Activated naive CD8-positive, alpha-beta T cell treated with anti-CD3 and anti-CD28 coated beads, Interleukin-2, amount 50 U/mL, for 16 hours (primary cell): ENCODE results near the gene CXCL6.

Experiments used
- DNase-seq: peaks from one replicate; pipeline ENCODE4 v3.0.0-alpha.2; 2020; ENCODE audit warnings: low read depth, low spot score

The CXCL6 gene

DNA sequence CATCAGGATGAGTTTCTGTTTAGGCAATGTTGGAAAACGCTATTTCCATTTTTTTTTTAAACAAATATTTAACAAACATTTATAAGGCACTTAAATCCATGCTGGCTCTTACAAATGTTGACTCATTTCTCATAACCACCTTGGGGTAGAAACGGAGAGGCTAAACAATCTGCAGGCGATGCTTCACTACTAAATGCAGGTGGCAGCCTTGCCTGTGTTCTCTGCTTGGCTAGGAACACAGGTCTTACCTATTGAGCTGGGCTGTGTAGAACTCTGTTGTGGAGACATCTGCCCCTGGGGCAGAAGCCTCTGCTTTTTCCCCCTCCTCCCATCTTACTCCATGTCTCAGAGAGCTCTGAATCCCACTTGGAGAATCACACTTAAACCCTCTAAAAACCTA is 31.3 kb downstream of the CXCL6 start:
- DNase-seq = no peak

DNA sequence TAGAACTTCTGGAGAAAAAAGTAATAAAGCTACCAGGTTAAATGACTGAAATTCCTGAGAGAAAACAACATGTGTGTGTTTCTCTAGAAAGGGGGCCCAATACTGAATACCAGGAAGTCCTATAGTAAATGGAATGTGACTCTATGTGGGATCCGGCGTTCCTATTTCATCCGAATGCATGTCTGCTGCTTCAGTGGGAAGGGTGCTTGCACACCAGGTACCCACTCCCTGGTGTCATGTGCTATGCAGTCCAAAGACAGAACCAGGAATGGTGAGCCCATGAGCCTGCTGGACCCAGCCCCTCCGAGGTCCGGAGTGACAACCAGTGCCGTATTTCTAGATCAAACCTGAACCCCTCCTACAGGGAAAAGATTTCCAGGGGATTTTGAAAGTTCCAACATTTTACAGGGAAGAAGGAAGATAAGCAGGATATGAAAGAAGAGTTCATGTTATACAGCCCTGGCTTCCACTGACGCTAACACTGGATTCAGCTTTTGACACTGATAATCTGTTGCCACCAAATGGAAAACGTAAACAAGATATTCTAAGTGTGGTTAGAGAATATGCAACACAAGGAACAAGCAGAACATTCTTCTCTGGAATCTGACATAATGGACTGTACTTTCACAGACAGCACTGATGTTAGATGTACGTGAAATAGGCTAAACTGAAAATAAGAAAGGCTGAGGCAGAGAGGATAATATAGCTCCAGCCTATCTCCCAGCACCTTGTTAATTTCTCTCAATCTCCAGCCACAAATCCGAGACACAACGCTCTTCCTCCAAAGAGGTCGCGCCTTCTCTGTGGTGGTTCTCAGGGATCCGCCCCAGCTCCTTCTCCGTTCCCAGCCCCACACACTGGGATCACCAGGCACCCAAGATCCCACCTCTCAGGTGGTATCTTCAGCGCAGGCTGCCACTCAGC is 32.0 kb downstream of the CXCL6 start:
- DNase-seq = no peak

DNA sequence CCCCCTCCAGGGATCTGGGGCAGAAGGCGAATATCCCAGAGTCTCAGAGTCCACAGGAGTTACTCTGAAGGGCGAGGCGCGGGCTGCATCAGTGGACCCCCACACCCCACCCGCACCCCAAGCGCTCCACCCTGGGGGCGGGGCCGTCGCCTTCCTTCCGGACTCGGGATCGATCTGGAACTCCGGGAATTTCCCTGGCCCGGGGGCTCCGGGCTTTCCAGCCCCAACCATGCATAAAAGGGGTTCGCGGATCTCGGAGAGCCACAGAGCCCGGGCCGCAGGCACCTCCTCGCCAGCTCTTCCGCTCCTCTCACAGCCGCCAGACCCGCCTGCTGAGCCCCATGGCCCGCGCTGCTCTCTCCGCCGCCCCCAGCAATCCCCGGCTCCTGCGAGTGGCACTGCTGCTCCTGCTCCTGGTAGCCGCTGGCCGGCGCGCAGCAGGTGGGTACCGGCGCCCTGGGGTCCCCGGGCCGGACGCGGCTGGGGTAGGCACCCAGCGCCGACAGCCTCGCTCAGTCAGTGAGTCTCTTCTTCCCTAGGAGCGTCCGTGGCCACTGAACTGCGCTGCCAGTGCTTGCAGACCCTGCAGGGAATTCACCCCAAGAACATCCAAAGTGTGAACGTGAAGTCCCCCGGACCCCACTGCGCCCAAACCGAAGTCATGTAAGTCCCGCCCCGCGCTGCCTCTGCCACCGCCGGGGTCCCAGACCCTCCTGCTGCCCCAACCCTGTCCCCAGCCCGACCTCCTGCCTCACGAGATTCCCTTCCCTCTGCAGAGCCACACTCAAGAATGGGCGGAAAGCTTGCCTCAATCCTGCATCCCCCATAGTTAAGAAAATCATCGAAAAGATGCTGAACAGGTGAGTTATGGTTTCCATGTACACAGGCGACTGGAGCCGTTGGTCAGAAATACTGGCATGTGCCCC is 32.9 kb downstream of the CXCL6 start, which contains the start of gene CXCL1:
TSS of gene CXCL1 (plus strand) at position 264 of the 926 bp plus-strand sequence. CDS start at position 342, 78 bp downstream.
- no peak for DNase-seq

DNA sequence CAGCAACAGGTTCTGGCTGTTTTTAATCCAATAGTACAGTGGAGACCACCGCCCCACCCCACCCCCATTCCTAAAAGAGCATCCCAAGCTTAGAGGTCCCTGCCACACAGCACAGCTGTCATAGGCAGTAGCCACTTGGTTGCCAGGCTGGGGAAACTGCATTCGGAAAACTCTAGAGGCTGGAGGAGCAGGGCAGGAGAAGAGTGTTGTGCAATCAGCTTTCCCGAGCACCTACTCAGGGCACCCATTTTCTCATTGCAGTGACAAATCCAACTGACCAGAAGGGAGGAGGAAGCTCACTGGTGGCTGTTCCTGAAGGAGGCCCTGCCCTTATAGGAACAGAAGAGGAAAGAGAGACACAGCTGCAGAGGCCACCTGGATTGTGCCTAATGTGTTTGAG is 33.8 kb downstream of the CXCL6 start:
- no peak for DNase-seq

DNA sequence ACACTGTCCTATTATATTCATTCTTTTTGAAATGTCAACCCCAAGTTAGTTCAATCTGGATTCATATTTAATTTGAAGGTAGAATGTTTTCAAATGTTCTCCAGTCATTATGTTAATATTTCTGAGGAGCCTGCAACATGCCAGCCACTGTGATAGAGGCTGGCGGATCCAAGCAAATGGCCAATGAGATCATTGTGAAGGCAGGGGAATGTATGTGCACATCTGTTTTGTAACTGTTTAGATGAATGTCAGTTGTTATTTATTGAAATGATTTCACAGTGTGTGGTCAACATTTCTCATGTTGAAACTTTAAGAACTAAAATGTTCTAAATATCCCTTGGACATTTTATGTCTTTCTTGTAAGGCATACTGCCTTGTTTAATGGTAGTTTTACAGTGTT is 34.3 kb downstream of the CXCL6 start:
- no peak for DNase-seq

DNA sequence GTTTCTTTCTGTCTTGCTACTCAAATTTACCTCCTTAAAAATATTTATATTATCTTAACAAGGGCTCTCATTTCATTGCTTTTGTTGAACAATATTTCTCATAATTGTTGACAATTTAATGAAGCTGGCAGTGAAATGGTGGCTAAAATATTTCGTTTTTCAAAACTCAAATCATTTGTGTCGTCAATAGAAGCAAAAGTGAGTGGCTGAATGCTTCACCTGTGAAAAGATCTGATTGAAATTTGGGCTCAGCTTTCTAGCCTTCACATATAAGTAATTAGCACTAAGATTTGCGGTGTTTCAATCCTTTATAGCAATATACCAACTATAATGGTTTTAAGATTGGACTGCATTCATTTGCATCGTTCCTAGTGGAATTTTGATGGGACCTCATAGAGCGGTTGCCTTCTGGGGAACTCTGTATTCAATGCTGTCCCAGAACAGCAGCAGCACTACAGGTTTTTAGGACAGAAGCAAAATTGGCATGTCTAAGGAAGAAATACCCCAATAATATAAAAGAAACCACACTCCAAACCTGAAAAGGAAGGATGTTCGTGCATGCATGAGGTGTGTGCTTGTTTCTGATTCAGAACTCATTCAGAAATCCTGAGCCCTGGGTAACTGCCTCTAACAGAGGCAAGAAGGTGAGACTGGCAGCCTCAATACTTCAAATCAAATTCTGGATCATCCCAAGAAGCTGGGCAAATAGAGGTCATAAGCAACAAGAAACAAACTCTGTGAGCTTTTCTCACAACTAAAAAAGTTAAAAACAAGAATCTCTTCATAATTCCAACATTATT is 35.2 kb downstream of the CXCL6 start:
- no peak for DNase-seq

DNA sequence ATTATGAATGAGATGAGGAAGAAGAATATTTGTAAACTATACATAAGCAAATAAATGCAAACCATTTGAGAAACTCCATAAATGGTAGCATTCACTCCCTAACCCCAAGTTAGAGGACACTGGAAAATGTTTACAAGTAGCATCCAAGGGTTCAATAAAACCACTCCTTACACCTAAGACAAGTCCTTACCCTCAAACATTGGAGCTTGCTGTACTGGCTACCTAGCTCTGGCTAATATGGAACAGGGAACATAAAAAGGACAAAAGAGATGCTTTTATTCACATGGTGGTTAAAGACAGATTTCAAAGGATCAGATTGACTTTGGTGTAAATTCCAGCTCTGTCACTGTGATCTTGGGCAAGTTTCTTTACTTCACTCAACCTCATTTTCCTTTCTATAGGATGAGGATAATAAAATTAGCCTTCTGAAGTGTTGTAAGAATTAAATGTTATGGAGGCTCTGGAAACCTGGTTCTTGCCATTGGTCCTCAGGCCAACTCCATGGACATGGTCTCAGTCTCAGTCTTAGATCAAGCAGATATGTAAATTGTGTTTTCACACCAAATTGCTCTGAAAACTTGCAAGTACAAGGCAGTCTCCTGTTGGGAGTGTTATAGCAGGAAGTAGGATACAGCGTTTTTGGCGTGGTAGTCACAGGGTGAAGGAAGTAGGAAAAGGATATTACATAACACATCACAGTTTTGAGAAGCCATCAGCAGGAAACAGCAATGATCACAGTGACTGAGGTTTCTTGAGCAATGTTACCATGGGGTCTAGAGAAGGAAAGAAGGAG is 36.0 kb downstream of the CXCL6 start:
- no peak for DNase-seq

DNA sequence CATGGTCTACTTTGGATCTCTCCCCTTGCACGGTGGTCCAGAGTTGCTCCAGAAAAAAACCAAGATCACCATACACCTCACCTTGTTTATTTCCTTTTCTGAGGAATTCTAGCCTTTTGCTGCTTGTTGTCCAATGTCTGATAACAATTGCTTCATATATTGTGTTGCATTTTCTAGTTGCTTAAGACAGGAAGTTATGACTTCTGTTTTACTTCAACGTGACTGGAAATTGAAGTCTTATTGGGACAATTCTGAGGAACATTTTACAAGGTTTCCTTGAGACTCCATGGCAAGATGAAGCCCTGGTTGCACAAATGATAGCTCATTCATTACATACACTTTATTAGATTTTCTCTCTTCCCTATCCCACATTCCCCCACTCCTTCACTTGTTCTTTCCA is 37.9 kb downstream of the CXCL6 start:
- no peak for DNase-seq

DNA sequence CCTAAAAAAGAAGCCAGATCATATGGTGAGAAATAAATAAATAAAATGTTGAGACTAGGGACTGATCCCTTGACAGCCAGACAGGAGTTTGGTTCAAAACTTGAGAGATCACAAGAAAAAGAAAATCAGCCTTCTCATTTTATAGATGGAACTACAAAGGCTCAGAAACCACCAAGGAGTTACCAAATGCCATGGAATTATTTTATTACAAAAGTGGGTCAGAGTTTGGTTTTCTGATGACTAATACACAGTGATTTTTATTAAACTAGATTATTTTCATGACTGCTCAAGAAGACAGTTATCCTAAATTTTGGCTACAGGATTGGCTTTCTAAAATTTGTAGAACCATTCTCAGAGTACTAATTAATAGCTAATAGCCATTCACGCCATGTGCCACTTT is 38.9 kb downstream of the CXCL6 start:
- no peak for DNase-seq

DNA sequence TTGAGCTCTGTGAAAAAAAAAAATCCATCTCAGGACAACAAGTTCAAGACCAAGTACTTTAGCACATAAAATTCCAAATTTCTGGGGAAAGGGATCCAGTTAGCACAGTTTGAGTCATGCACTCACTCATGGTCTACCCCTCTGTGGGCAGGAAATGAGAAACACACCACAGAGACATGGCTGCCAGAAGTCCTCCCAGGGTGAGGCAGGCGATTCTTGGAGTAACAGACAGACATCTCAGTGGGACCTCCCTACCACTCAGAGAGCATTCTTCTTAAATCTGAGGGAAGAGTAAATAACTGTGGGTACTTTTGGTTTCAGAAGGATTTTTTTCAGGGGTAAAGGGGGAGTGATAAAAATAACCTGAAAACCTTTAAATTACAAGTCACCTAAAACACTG is 46.8 kb downstream of the CXCL6 start:
- no peak for DNase-seq

DNA sequence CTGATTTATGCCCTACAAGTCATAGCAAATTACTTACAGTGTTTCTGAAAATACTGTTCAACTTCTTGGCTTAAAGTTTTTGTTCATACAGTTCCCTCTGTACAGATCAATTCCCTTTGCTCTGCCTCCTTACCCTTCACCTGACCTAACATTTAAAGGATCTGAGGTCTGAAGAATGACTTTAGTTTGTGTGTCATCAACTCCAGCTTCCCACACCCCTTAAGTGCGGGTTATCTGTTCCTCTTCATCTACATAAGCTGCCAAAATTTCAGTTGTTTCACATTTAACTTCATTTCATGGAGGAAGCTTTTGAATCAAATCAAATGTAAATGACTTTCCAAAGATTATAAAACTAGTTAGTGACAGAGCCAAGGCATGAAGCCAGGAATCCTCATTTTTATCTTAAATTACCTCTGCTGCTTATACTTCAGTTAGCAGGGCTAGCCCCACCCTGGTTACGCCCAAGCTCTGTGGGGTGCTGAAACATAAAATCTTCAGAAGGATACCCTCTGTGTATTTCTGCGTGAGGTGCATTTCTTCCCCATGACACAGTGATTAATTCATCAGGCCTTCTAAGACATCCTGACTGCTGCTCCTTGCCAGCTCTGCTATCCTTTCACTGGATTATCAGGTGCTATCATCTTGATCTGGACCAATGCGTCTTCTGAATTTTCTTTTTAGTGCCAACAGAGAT is 49.2 kb downstream of the CXCL6 start:
- no peak for DNase-seq
